Femur (tissue), 1 donor: ENCODE measurements around the gene TMEM59L.

Source experiments
- DNase-seq: peaks from one replicate; pipeline ENCODE4 v3.0.0-alpha.2; 2017

The TMEM59L gene

DNA sequence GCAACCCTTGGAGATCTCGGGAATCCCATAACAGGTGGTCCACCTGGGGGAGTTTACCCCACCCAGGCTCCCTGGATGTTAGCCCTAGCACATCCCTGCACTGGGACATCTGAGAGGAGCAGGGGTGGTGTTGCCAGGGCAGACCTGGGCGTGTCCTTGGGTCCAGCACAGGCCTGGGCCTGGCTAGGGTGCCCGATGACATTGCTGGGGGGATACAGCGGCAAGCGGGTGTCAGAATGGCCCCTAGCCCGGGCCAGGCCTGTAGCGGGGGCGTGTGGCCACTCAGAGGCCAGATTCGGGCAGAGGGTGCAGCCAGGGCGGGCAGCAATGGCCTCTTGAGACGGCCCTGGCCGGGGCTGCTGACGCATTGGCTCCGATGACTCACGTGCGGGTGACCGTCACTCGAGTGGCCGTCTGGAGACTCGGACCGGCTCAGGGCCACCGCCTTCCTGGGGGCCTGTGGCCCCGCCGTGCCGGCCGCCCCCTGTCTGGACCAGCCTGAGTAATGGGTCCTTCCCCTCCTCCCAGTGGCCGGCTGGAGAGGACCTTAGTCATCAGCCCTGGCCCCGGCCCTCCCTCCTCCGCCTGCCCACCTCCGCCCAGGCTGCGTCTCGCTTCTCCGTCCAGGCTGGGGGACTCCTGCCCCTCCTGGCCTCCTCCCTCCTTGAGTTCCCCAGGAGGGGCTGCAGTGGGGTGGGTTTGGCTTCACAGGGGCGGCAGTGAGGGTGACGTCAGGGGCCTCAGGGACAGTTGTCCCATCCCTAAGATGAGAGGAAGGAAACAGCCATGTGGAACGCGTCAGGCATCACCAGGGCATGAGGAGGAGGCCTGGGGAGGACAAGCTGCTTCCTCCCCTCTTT, 47.6 kb downstream of the TMEM59L start:
- DNase-seq = no peak

DNA sequence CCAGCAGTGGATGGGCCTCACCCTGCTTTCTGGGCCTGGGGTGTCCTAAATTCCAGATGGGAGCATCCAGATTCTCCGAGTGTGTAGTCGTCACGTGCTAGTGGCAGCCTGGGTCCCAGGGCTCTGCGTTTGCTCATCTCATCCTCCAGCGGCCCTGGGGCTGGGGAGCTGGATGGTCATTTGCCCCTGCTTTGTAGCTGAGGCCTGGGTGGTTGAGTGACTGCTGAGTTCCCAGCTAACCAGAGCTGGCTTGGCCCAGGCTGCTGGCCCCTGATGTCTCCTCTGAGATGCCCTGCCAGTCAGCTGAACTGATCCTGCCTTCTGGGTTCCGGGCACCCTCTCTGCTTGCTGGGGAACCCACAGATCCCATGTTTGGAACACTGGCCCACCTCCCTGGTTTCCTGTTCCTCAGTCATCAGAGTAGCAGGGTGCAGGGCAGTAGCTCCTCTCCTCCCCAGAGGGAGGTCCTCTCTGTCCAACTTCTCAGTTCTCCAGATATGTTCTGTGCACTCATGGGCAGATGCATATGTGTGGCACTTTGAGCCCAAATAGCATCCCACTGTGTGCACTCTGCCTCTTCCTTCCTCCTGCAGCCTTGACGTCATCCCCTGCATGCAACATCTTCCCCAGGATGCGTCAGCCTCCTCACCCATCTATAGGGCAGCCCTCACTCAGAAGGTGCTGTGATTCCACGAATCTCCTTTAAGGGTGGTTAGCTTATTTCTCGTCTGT, 48.4 kb downstream of the TMEM59L start:
- DNase-seq = no peak

DNA sequence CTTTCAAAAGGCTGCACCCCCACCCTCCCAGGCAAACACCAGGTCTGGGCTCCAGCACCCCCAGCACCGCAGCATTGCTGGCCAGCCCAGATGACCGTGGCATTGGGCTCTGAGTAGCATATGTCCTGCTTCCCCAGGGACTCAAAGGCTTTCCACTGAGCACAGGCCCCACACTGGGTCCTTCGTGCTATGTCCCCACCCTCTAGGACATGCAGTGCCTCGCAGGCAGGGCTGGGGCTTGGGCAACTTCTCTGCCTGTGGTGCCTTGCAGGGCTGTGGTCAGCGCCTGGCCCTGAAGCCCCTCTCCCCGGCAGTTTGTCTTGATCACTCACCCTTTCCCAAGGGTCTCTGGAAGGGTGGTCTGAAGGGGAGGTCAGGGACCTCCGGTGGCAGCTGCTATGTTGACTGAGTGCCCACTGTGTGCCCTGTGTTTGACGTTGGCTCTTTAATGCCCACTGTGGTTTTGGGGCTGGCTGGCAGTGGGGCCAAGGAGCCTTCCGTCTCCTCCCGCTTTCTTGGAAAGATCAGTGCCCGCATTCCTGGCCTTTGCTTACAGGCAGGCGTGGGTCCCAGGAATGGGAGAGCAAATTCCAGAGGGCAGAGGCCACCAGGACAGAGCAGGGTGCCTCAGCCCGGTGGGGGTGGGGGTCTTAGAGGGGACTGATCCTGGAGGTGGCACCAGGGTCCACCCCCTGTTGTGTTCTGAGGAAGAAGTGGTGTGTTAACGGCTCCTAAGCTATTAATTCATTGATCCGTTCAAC, 50.5 kb downstream of the TMEM59L start:
- DNase-seq = no peak

DNA sequence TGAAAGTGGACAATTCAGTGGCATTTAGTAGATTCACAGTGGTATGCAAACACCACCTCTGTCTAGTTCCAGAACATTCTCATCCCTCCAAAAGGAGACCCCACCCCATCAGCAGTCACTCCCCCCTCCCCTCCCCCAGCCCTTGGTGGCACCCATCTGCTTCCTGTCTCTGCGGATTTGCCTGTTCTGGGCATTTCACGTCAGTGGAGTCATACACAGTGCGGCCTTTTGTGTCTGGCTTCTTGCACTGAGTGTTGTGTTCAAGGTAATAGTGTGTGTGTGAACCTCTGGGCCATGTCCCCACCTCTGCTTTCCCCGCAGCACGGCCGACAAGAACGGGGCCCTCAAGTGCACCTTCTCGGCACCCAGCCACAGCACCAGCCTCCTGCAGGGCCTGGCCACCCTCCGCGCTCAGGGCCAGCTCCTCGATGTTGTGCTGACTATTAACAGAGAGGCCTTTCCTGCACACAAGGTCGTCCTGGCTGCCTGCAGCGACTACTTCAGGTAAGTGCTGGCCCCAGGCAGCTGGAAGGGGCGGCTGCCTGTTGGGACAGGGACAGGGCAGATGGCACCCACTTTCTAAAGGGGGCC, 51.4 kb downstream of the TMEM59L start:
- DNase-seq = no peak

DNA sequence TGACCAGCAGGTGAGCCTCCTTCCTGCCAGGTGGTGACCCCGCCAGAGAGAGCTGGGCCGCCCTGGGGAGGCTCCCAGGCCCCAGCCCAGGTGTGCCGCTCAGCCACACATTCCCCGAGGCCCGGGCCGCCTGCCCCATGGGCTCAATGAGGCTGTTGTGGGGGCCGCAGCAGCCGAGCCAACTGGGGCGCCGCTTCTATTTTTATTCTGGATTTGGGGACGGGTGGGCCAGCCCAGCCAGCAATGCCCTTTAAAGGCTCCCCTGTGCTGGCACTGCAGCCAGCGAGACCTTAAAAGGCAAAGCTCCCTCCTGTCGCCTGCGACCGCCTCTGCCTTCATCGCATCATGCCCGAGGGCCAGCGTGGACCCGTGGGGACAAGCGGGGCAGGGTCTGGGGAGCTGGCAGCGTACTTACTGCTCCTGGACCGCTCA, 53.1 kb downstream of the TMEM59L start:
- no peak for DNase-seq

DNA sequence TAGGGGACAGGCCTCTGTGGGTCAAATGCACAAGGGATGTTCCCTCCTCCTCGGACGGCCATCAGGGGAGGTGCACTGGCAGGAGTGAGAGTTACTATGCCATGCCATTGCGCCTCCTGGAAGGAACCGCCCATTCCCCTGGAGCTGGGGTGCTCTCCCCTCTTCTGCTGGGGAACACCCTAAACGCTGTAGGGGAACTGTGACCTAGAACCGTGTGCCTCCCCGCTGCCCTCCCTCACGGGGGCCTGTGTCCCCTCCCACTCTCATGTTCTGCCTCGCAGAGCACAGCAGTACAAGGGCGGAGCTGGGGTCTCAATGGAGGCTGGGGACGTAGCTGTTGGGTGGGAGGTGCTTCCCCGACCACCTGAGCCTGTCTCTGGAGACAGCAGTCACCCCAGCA, 53.6 kb downstream of the TMEM59L start:
- DNase-seq = no peak

DNA sequence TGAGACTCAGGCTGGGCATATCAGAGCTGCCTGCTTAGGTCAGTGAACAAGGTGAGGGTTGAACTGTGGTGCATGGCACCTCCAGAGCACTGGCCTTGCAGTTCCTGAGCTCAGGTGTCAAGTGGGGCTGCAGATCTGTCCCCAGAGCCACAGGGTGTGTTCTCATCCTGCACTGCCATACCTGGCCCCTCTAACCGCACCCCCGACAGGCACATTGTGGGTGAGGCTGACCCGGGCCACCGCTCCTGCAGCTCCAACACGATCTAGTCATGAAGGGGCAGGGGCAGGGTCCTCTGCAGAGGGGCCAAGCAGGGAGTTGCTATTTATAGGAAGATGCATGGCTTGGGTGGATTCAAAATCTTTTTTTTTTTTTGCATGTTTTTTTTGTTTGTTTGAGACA, 54.1 kb downstream of the TMEM59L start:
- DNase-seq = no peak

DNA sequence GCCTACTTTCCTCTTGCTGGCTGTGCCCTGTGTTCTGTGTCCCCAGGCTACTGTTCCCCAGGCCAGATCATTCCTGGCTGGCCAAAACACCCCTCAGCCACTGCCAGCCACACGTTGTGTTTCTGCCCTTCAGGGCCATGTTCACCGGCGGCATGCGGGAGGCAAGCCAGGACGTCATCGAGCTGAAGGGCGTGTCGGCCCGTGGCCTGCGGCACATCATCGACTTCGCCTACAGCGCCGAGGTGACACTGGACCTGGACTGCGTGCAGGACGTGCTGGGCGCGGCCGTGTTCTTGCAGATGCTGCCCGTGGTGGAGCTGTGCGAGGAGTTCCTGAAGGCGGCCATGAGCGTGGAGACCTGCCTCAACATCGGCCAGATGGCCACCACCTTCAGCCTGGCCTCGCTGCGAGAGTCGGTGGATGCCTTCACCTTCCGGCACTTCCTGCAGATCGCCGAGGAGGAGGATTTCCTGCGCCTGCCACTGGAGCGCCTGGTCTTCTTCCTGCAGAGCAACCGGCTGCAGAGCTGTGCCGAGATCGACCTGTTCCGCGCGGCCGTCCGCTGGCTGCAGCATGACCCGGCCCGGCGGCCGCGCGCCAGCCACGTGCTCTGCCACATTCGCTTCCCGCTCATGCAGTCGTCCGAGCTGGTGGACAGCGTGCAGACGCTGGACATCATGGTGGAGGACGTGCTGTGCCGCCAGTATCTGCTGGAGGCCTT, 55.0 kb downstream of the TMEM59L start:
- DNase-seq = no peak

DNA sequence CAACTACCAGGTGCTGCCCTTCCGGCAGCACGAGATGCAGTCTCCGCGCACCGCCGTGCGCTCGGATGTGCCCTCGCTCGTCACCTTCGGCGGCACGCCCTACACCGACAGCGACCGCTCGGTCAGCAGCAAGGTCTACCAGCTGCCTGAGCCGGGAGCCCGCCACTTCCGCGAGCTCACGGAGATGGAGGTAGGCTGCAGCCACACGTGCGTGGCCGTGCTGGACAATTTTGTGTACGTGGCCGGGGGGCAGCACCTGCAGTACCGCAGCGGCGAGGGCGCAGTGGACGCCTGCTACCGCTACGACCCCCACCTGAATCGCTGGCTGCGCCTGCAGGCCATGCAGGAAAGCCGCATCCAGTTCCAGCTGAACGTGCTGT, 55.6 kb downstream of the TMEM59L start:
- no peak for DNase-seq

DNA sequence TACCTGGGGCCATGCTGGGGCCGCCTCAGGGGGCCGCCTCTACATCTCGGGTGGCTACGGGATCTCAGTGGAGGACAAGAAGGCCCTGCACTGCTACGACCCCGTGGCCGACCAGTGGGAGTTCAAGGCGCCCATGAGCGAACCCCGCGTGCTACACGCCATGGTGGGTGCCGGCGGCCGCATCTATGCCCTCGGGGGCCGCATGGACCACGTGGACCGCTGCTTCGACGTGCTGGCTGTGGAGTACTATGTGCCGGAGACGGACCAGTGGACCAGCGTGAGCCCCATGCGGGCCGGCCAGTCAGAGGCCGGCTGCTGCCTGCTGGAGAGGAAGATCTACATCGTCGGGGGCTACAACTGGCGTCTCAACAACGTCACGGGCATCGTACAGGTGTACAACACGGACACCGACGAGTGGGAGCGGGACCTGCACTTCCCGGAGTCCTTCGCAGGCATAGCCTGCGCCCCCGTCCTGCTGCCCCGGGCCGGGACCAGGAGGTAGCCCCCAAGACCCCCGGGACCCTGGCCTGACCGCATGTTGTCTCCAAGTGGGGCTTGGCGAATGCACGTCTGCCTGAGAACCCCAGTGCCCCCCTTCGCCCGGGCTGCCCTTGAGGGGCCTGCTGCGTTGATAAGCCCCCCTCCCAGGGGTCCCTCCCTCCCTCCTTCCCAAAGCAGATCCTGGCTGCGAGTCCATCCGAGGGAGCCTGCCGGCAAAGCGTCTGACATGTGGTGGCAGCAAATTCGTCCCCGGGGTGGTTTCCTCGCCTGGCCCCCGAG, 56.3 kb downstream of the TMEM59L start:
- no peak for DNase-seq

DNA sequence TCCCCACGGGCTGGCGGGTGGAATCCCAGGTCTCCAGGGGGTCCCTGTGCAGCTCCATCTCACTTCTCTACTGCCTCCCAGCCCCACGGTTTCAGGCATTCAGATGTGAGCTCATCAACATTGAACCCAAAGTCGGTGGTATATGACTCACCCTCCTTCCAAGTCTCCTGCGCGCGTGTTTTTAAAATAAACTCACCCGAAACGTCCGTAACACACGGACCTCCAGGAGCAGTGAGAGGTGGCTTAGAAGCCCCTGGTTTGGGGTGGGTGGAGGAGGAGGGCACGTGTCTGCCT, 56.8 kb downstream of the TMEM59L start:
- DNase-seq = no peak

DNA sequence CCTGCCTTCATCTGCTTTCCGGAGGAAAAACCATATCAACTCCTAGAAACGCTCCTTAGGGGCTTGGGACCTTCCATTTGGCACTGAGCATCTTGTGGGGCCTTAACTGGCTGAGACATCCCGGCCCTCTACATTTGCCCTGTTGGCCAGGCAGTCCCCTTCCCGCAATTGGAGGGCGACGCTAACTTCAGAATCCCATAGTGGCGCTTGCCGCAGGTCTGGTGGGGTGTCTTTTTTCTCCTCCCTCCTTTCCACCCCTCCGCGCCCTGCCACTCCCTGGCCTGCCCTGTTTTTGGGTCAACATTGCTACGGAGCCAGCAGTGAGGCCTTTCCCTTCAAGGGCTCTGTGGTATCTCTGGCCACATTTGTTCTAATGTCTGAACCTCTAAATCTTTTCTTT, 57.2 kb downstream of the TMEM59L start:
- DNase-seq = no peak

DNA sequence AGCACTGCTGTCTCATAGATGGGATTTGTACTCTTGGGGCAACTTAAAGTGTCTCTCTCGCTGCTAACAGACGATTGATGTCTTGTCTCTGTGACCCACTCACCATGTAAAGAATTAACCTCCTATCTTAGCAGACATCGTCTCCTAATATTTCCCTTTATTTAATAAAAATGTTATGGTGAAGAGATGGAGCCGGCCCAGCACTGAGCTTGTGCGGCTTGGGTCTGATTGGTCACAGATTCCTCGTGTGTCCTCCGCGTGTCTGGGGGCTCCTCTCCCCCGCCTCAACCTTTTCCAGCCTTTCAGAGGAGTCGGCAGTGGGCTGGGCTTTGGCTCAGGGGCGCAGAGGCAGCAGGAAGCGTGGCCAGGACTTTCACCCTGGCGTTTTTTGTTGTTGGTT, 57.6 kb downstream of the TMEM59L start:
- DNase-seq = no peak
